Mesothelial cell of epicardium (in vitro differentiated cells): ENCODE measurements around the gene RIPOR3. TPM values are rescaled to one million over a fixed set of nuclear protein-coding genes. Genes with fewer than 3 reads are reported as not detected.
"Not testable (repeated sequence)": the region's sequence is repeated elsewhere in the genome, so short reads cannot be mapped to it uniquely, and the experiment has no call there.

Experiments used
- DNase-seq, 2 experiments: peaks; one replicate each; pipeline ENCODE4 v3.0.0; 2021; ENCODE audit warnings: low spot score in 2 of 2; ENCODE audit not compliant: unreplicated experiment in 2 of 2
- H3K27ac Mint-ChIP-seq: 2 replicates; pipeline ENCODE4 v1.8.0; 2021; ENCODE audit warnings: mixed read lengths
- H3K27me3 Mint-ChIP-seq: 2 replicates; pipeline ENCODE4 v1.8.0; 2021; ENCODE audit warnings: low read depth, mixed read lengths
- H3K36me3 Mint-ChIP-seq: 2 replicates; pipeline ENCODE4 v1.8.0; 2021; ENCODE audit warnings: mixed read lengths
- H3K4me1 Mint-ChIP-seq: 2 replicates; pipeline ENCODE4 v1.8.0; 2021; ENCODE audit warnings: mixed read lengths
- H3K4me3 Mint-ChIP-seq: 2 replicates; pipeline ENCODE4 v1.8.0; 2021; ENCODE audit warnings: mild to moderate bottlenecking, moderate library complexity, mixed read lengths
- H3K9me3 Mint-ChIP-seq: 2 replicates; pipeline ENCODE4 v1.8.0; 2021; ENCODE audit warnings: mixed read lengths
- total RNA-seq: library from RNA; stranded (reverse); gene quantifications from 3 replicates; pipeline ENCODE4 v1.2.1, GENCODE V29; 2021
- TF ChIP-seq, protein P1 (sequence below): fragments of 200-600 bp; sonication (generic); IDR thresholded peaks from one replicate; pipeline ENCODE4 v1.5.0; 2021; ENCODE audit warnings: antibody characterized with exemption; ENCODE audit not compliant: unreplicated experiment

RIPOR3 gene
- total RNA-seq, 1 donor from 2014 or later, result 18.8 TPM

DNA sequence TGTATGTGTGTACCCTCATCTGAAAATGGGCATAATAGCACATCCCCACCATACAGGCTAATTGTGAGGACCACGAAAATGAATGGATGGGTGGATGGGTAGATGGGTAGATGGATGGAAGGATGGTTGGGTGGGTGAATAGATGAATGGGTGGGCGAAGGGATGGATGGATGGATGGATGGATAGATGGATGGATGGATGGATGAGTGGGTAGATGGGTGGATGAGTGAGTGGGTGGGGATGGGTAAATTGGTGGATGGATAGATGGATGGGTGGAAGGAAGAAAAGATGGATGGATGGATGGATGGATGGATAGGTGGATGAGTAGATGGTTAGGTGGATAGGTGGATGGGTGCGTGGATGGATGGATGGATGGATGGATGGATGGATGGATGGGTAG is 19.7 kb downstream of the RIPOR3 start:
- H3K27ac Mint-ChIP-seq, result no peak overlapping the region
- DNase-seq, result no peak
- H3K36me3 Mint-ChIP-seq, result no peaks in the 10 kb centered on the region
- no peaks in the 10 kb centered on the region for H3K9me3 Mint-ChIP-seq
- no peaks in the 10 kb centered on the region for H3K27me3 Mint-ChIP-seq
- TF ChIP-seq, protein P1, sequence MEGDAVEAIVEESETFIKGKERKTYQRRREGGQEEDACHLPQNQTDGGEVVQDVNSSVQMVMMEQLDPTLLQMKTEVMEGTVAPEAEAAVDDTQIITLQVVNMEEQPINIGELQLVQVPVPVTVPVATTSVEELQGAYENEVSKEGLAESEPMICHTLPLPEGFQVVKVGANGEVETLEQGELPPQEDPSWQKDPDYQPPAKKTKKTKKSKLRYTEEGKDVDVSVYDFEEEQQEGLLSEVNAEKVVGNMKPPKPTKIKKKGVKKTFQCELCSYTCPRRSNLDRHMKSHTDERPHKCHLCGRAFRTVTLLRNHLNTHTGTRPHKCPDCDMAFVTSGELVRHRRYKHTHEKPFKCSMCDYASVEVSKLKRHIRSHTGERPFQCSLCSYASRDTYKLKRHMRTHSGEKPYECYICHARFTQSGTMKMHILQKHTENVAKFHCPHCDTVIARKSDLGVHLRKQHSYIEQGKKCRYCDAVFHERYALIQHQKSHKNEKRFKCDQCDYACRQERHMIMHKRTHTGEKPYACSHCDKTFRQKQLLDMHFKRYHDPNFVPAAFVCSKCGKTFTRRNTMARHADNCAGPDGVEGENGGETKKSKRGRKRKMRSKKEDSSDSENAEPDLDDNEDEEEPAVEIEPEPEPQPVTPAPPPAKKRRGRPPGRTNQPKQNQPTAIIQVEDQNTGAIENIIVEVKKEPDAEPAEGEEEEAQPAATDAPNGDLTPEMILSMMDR, result no peak
- H3K4me1 Mint-ChIP-seq, result peaks cover 33% of the 10 kb centered on the region
- H3K4me3 Mint-ChIP-seq, result no peak overlapping the region

DNA sequence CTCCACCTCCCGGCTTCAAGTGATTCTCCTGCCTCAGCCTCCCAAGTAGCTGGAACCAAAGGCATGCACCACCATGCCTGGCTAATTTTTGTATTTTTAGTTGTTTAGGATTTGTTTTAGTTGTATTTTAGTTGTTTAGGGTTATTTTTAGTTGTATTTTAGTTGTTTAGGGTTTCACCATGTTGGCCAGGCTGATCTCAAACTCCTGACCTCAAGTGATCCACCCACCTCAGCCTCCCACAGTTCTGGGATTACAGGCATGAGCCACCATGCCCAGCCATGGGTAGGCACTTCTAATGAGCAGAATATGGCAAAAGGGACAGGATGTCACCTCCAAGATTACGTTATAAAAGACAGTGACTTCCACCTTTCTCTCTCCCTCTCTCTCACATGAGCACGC is 20.3 kb downstream of the RIPOR3 start:
- peaks cover 33% of the 10 kb centered on the region for H3K4me1 Mint-ChIP-seq
- not testable (repeated sequence) for H3K4me3 Mint-ChIP-seq, DNase-seq, H3K9me3 Mint-ChIP-seq, H3K27me3 Mint-ChIP-seq, H3K36me3 Mint-ChIP-seq
- peak overlapping the region; percentile 72 for H3K27ac Mint-ChIP-seq

DNA sequence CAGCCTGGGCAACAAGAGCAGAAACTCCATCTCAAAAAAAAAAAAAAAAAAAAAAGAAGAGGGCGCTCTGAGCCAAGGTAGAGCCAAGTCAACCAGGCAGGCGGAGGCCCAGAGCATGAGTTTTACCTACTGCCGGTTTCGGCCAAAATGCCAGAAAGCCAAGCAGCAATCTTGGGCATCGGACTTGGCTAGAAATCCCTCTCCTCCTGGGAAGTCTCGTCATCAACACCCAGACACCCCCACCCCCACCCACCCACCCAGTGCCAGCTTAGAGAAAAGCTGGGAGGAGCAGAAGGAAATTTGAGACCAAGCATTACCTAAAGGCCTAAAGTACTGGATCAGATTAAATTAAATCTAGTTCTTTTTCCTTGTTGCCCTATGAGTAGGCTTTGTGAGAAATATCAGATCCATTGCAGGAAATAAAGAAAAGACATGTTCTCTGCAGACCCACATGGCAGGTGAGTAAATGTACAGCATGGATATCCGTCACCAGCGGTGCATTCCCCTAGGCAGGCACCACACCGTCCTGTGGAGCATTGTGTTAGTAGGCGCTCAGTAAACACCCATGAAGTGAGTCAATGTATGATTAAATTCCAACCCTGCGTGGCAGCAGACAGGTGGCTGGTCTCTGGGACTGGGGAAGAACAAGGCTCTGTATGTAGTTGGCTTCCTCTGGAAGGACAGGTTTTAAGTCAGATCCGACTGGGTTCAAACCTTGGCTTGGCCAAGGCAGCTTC is 21.0 kb downstream of the RIPOR3 start:
- Mint-ChIP-seq H3K36me3 (no peaks in the 10 kb centered on the region), H3K4me1 (peaks cover 31% of the 10 kb centered on the region), H3K9me3 (no peaks in the 10 kb centered on the region), H3K27me3 (no peaks in the 10 kb centered on the region), H3K27ac (peak overlapping the region; percentile 43), H3K4me3 (no peak overlapping the region)
- no peak for DNase-seq
- TF ChIP-seq, protein P1, result no peak

DNA sequence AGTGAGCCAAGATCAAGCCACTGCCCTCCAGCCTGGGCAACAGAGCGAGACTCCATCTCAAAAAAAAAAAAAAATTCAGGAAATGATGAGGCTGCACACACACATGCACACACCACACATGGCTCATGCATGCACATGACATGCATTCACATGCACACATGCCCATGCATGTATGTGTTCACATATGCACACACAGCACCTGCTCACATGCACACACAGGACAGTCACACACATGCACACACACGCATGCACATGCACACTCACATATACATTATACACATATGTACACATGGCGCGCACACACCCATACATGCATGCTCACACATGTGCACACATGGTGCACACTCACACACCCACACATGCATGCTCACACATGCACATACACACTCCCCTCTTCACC is 22.5 kb downstream of the RIPOR3 start:
- Mint-ChIP-seq H3K36me3 (no peaks in the 10 kb centered on the region), H3K27ac (no peak overlapping the region), H3K9me3 (no peaks in the 10 kb centered on the region), H3K4me3 (no peak overlapping the region), H3K27me3 (no peaks in the 10 kb centered on the region), H3K4me1 (peaks cover 25% of the 10 kb centered on the region)
- TF ChIP-seq, protein P1, result no peak
- DNase-seq, result no peak

DNA sequence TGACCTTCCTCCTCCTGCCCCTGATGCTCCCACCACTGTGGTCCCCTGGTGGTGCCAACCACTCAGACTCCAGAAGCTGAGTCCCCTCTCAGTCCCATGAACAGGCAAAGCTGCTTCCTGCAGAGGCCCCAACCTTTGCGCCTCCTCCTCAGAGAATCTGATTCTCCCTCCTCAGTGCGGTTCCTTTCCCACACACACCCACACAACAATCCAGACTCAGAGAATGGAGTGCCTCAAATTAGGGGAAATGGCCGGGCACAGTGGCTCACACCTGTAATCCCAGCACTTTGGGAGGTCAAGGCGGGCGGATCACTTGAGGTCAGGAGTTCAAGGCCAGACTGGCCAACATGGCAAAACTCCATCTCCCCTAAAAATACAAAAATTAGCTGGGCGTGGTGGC is 23.0 kb downstream of the RIPOR3 start:
- H3K36me3 Mint-ChIP-seq, result no peaks in the 10 kb centered on the region
- peaks cover 20% of the 10 kb centered on the region for H3K4me1 Mint-ChIP-seq
- no peaks in the 10 kb centered on the region for H3K27me3 Mint-ChIP-seq
- no peaks in the 10 kb centered on the region for H3K9me3 Mint-ChIP-seq
- no peak overlapping the region for H3K27ac Mint-ChIP-seq
- TF ChIP-seq, protein P1, result no peak
- no peak overlapping the region for H3K4me3 Mint-ChIP-seq
- DNase-seq, result no peak

DNA sequence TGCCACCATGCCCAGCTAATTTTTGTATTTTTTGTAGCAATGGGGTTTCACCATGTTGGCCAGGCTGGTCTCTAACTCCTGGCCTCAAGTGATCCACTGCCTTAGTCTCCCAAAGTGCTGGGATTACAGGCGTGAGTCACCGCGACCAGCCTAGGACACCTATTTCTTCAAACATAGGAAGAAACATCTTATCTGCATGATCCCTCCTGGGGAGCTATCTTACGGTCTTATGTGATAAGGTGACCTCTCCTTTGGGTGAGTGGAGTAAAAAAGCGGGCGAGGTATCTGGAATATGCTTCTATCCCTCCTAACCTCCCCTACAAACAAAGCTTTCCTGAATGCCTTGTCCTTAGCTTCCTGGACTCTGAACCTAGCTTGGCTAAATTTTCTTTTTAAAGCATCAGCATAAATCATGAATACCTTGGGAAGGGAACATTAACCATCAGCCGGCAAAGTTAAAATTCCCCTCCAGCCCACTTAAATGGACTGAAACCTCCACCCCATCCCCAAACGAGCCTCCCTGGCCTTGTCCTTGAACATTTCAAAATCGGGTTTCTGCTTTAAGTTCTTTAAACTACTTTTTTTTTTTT is 24.5 kb downstream of the RIPOR3 start:
- H3K9me3 Mint-ChIP-seq, result no peaks in the 10 kb centered on the region
- no peaks in the 10 kb centered on the region for H3K27me3 Mint-ChIP-seq
- no peak for DNase-seq
- H3K4me1 Mint-ChIP-seq, result peaks cover 21% of the 10 kb centered on the region
- peak overlapping the region; percentile 9 for H3K27ac Mint-ChIP-seq
- TF ChIP-seq, protein P1, result no peak
- H3K4me3 Mint-ChIP-seq, result no peak overlapping the region
- H3K36me3 Mint-ChIP-seq, result no peaks in the 10 kb centered on the region
